Peyer's patch (tissue), 4 donors: ENCODE measurements around the gene TIMM10B.

Experiments used
- POLR2A ChIP-seq, 2 donors: fragments of 450-650 bp; IDR thresholded peaks; one replicate each; pipeline ENCODE4 v1.5.1; 2017; ENCODE audit warnings: antibody characterized with exemption in 2 of 2, mild to moderate bottlenecking in 2 of 2, moderate library complexity in 2 of 2
- TF ChIP-seq, protein P1 (sequence below), 6 experiments: fragments of 450-650 bp in 4 of 6; fragments of 200-600 bp in 2 of 6; sonication (generic) in 1 of 6; IDR thresholded peaks; one replicate each; pipeline ENCODE4 v1.5.1; 2017 to 2019; ENCODE audit warnings: antibody characterized with exemption in 6 of 6, mild to moderate bottlenecking in 3 of 6, moderate library complexity in 1 of 6

GRCh38 chr11:6433998-6434660 is 47.2 kb upstream of the TIMM10B start:
- TF ChIP-seq, protein P1, sequence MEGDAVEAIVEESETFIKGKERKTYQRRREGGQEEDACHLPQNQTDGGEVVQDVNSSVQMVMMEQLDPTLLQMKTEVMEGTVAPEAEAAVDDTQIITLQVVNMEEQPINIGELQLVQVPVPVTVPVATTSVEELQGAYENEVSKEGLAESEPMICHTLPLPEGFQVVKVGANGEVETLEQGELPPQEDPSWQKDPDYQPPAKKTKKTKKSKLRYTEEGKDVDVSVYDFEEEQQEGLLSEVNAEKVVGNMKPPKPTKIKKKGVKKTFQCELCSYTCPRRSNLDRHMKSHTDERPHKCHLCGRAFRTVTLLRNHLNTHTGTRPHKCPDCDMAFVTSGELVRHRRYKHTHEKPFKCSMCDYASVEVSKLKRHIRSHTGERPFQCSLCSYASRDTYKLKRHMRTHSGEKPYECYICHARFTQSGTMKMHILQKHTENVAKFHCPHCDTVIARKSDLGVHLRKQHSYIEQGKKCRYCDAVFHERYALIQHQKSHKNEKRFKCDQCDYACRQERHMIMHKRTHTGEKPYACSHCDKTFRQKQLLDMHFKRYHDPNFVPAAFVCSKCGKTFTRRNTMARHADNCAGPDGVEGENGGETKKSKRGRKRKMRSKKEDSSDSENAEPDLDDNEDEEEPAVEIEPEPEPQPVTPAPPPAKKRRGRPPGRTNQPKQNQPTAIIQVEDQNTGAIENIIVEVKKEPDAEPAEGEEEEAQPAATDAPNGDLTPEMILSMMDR (IDR thresholded peaks at IDR 0.05) = no peak
- TF ChIP-seq POLR2A (IDR thresholded peaks at IDR 0.05) = no peak
